Activated CD8-positive, alpha-beta T cell treated with anti-CD3 and anti-CD28 coated beads for 36 hours (primary cell): ENCODE results near the gene HIPK1. TPM values are rescaled to one million over a fixed set of nuclear protein-coding genes. Genes with fewer than 3 reads are reported as not detected.

Experiments used
- ATAC-seq: fragments of 200-7000 bp; cut with Tn5 transposase; one replicate; pipeline ENCODE4 v1.10.0; 2021; ENCODE audit warnings: mild to moderate bottlenecking, moderate library complexity
- CTCF ChIA-PET: fragments of 350-600 bp; sonication (Branson Sonifier 250); formaldehyde crosslinking; loops from one replicate; lab custom pipeline; 2021; ENCODE audit warnings: antibody characterized with exemption; lab: Charles Lee
- POLR2A ChIA-PET: fragments of 350-600 bp; sonication (Branson Sonifier 250); formaldehyde crosslinking; loops from one replicate; lab custom pipeline; 2021; ENCODE audit warnings: antibody characterized with exemption; lab: Charles Lee
- DNase-seq: peaks from one replicate; pipeline ENCODE4 v3.0.0-alpha.2; 2020
- H3K27ac Mint-ChIP-seq: one replicate; pipeline ENCODE4 v1.8.0; 2021; ENCODE audit warnings: mild to moderate bottlenecking, mixed read lengths
- H3K27me3 Mint-ChIP-seq: one replicate; pipeline ENCODE4 v1.8.0; 2021; ENCODE audit warnings: mixed read lengths
- H3K36me3 Mint-ChIP-seq: one replicate; pipeline ENCODE4 v1.8.0; 2021; ENCODE audit warnings: low read depth, mixed read lengths
- H3K4me1 Mint-ChIP-seq: one replicate; pipeline ENCODE4 v1.8.0; 2021; ENCODE audit warnings: low read depth, mixed read lengths
- H3K4me3 Mint-ChIP-seq: one replicate; pipeline ENCODE4 v1.8.0; 2021; ENCODE audit warnings: mild to moderate bottlenecking, moderate library complexity, mixed read lengths
- H3K9me3 Mint-ChIP-seq: one replicate; pipeline ENCODE4 v1.8.0; 2021; ENCODE audit warnings: mixed read lengths
- CTCF ChIP-seq: fragments of 200-600 bp; IDR thresholded peaks from one replicate; pipeline ENCODE4 v1.8.0; 2022; ENCODE audit warnings: antibody characterized with exemption, mild to moderate bottlenecking
- intact Hi-C: fragments of 100-400 bp; cut with micrococcal nuclease; formaldehyde crosslinking; loops from one replicate; pipeline ENCODE4 v1.10.0; 2022
- total RNA-seq, 2 experiments: library from RNA; stranded (reverse); gene quantifications; one replicate each; pipeline ENCODE4 v1.2.3, GENCODE V29; 2021

HIPK1 gene
- total RNA-seq, 2 experiments from 2014 or later = 42.8 to 45.1 TPM

GRCh38 chr1:113903501-113904292 is 25.4 kb upstream of the HIPK1 start:
- peak; percentile 50 for DNase-seq
- no peak for ATAC-seq
- POLR2A ChIA-PET = interaction anchor here (0.6 to 3.8 kb wide), 26 partner anchors 8 to 127 kb away, joined by 3 to 93 read pairs (median 4); partner anchors contain the start of genes BCL2L15 and HIPK1
- Mint-ChIP-seq H3K27me3 (no peaks in the 10 kb centered on the region), H3K27ac (peak overlapping the region; percentile 99), H3K36me3 (peaks cover 58% of the 10 kb centered on the region), H3K4me3 (peak overlapping the region; percentile 88), H3K4me1 (peaks cover 55% of the 10 kb centered on the region), H3K9me3 (no peaks in the 10 kb centered on the region)
- CTCF ChIA-PET = interaction anchor here (0.7 to 5.6 kb wide), 25 partner anchors 8 to 75 kb away, joined by 3 to 55 read pairs (median 5); partner anchors contain the start of genes BCL2L15, HIPK1 and OLFML3
- no peak for TF ChIP-seq CTCF
- intact Hi-C loops = loop anchor here (1.0 to 5.0 kb wide), 2 partner anchors 32 to 66 kb away; partner anchors contain the start of gene PTPN22

GRCh38 chr1:113904293-113904673 is 24.8 kb upstream of the HIPK1 start:
- H3K4me3 Mint-ChIP-seq = peak overlapping the region; percentile 88
- peaks cover 58% of the 10 kb centered on the region for H3K36me3 Mint-ChIP-seq
- ChIA-PET CTCF (interaction anchor here (0.7 to 5.6 kb wide), 24 partner anchors 9 to 75 kb away, joined by 3 to 55 read pairs (median 5); partner anchors contain the start of genes HIPK1 and OLFML3), POLR2A (interaction anchor here (0.6 to 3.8 kb wide), 25 partner anchors 8 to 128 kb away, joined by 3 to 93 read pairs (median 4); partner anchors contain the start of genes BCL2L15 and HIPK1)
- no peaks in the 10 kb centered on the region for H3K27me3 Mint-ChIP-seq
- no peaks in the 10 kb centered on the region for H3K9me3 Mint-ChIP-seq
- TF ChIP-seq CTCF = no peak
- intact Hi-C loops = loop anchor here (1.0 to 5.0 kb wide), 2 partner anchors 33 to 67 kb away; partner anchors contain the start of gene PTPN22
- peaks cover 57% of the 10 kb centered on the region for H3K4me1 Mint-ChIP-seq
- DNase-seq (no peak), ATAC-seq (peak; percentile 37)
- peak overlapping the region; percentile 99 for H3K27ac Mint-ChIP-seq

GRCh38 chr1:113904674-113905434 is 24.3 kb upstream of the HIPK1 start, which contains the start of the genes AP4B1 and DCLRE1B:
TSS of gene AP4B1 (minus strand) at chr1:113904799. CDS start at chr1:113904717, 82 bp downstream.
TSS of gene DCLRE1B (plus strand) at chr1:113905326. CDS start at chr1:113905587, 261 bp downstream.
- ChIA-PET POLR2A (interaction anchor here (0.6 to 3.8 kb wide), 25 partner anchors 9 to 129 kb away, joined by 3 to 93 read pairs (median 5); partner anchors contain the start of genes BCL2L15 and HIPK1), CTCF (interaction anchor here (0.9 to 5.6 kb wide), 26 partner anchors 9 to 74 kb away, joined by 3 to 55 read pairs (median 5); partner anchors contain the start of genes HIPK1 and OLFML3)
- no peaks in the 10 kb centered on the region for H3K9me3 Mint-ChIP-seq
- peak within 1 kb of the TSS; percentile 88 for H3K4me3 Mint-ChIP-seq
- H3K27me3 Mint-ChIP-seq = no peaks in the 10 kb centered on the region
- intact Hi-C loops = loop anchor here (1.0 to 5.0 kb wide), 3 partner anchors 25 to 68 kb away; partner anchors contain the start of gene PTPN22
- ATAC-seq (peak; percentile 93), DNase-seq (peak; percentile 99)
- TF ChIP-seq CTCF = no peak
- peaks cover 51% of the 10 kb centered on the region for H3K4me1 Mint-ChIP-seq
- peaks cover 54% of the 10 kb centered on the region for H3K36me3 Mint-ChIP-seq
- H3K27ac Mint-ChIP-seq = peak within 1 kb of the TSS; percentile 99

- peak overlapping the region; percentile 88 for H3K4me3 Mint-ChIP-seq
- no peak for TF ChIP-seq CTCF
- ChIA-PET CTCF (interaction anchor here (1.2 to 5.6 kb wide), 9 partner anchors 10 to 73 kb away, joined by 3 to 55 read pairs (median 5); partner anchors contain the start of genes HIPK1 and OLFML3), POLR2A (interaction anchor here (0.6 to 3.8 kb wide), 10 partner anchors 11 to 113 kb away, joined by 3 to 93 read pairs (median 5); partner anchors contain the start of genes BCL2L15 and HIPK1)
- H3K27me3 Mint-ChIP-seq = no peaks in the 10 kb centered on the region
- intact Hi-C loops = loop anchor here (1.0 kb wide), 1 partner anchor 25 kb away; no protein-coding TSS in a partner anchor
- DNase-seq (peak; percentile 54), ATAC-seq (no peak)
- peaks cover 45% of the 10 kb centered on the region for H3K4me1 Mint-ChIP-seq
- H3K36me3 Mint-ChIP-seq = peaks cover 49% of the 10 kb centered on the region
- peak overlapping the region; percentile 99 for H3K27ac Mint-ChIP-seq
- no peaks in the 10 kb centered on the region for H3K9me3 Mint-ChIP-seq
These were observed 23.7 kb upstream of the HIPK1 start for GRCh38 chr1:113905435-113905861.
